GM19351 (cell line): ENCODE results near the gene LNP1.
A peak's percentile ranks its signal among the peaks of the same experiment; 100 is the strongest.
"Not testable (repeated sequence)": the region's sequence is repeated elsewhere in the genome, so short reads cannot be mapped to it uniquely, and the experiment has no call there.

Experiments used
- ATAC-seq: cut with Tn5 transposase; IDR thresholded peaks from one replicate; pipeline ENCODE4 v1.9.1; 2021; ENCODE audit warnings: mild to moderate bottlenecking, moderate library complexity; ENCODE audit not compliant: unreplicated experiment

The LNP1 gene

GRCh38 chr3:100400780-100401673 lies at the start of gene LNP1, which contains the start of gene TOMM70:
Gene LNP1, plus strand, starts transcription at chr3:100401539. Its CDS starts 28,191 bp downstream, at chr3:100429730.
Gene TOMM70, minus strand, starts transcription at chr3:100401089. Its CDS starts 140 bp downstream, at chr3:100400949.
- ATAC-seq: peak; percentile 86

GRCh38 chr3:100351770-100352169 lies 49.6 kb upstream of the LNP1 start:
- not testable (repeated sequence) for ATAC-seq

GRCh38 chr3:100352296-100353231 lies 48.8 kb upstream of the LNP1 start:
- no peak for ATAC-seq

- no peak for ATAC-seq
These were observed 46.5 kb upstream of the LNP1 start for GRCh38 chr3:100354850-100355249.

GRCh38 chr3:100358413-100358812 lies 42.9 kb upstream of the LNP1 start:
- ATAC-seq: no peak

GRCh38 chr3:100359035-100359434 lies 42.3 kb upstream of the LNP1 start:
- ATAC-seq: no peak

- no peak for ATAC-seq
These were observed 40.4 kb upstream of the LNP1 start for GRCh38 chr3:100360757-100361496.

GRCh38 chr3:100361897-100362296 lies 39.4 kb upstream of the LNP1 start:
- no peak for ATAC-seq

GRCh38 chr3:100364421-100364820 lies 36.9 kb upstream of the LNP1 start:
- no peak for ATAC-seq

GRCh38 chr3:100366424-100366823 lies 34.9 kb upstream of the LNP1 start:
- ATAC-seq: no peak

GRCh38 chr3:100368441-100368840 lies 32.9 kb upstream of the LNP1 start:
- no peak for ATAC-seq

GRCh38 chr3:100370756-100371155 lies 30.6 kb upstream of the LNP1 start:
- ATAC-seq: no peak

GRCh38 chr3:100374521-100374920 lies 26.8 kb upstream of the LNP1 start:
- no peak for ATAC-seq

GRCh38 chr3:100376301-100376700 lies 25.0 kb upstream of the LNP1 start:
- ATAC-seq: no peak

- no peak for ATAC-seq
These were observed 16.4 kb upstream of the LNP1 start for GRCh38 chr3:100384733-100385525.

- no peak for ATAC-seq
These were observed 14.8 kb upstream of the LNP1 start for GRCh38 chr3:100386437-100387074.

- ATAC-seq: no peak
These were observed 12.3 kb upstream of the LNP1 start for GRCh38 chr3:100389025-100389424.

- ATAC-seq: no peak
These were observed 5.5 kb upstream of the LNP1 start for GRCh38 chr3:100395679-100396431.

- no peak for ATAC-seq
These were observed 4.4 kb upstream of the LNP1 start for GRCh38 chr3:100396967-100397366.
